Mesendoderm (in vitro differentiated cells): ENCODE measurements around the gene KCNK6. TPM values are rescaled to one million over a fixed set of nuclear protein-coding genes. Genes with fewer than 3 reads are reported as not detected.

ENCODE experiments used
- DNase-seq: peaks from one replicate; pipeline ENCODE4 v3.0.0; 2013
- H2AK5ac ChIP-seq: 2 replicates; pipeline ENCODE4 v1.6.1; 2013; ENCODE audit warnings: low read length, inconsistent platforms
- H2BK120ac ChIP-seq: 2 replicates; pipeline ENCODE4 v1.6.1; 2013; ENCODE audit warnings: low read depth, mild to moderate bottlenecking, low read length, moderate library complexity, mixed read lengths
- H2BK15ac ChIP-seq: replicated peaks from 2 replicates; pipeline ENCODE4 v1.6.1; 2013; ENCODE audit warnings: low read depth, mild to moderate bottlenecking, moderate library complexity
- H2BK5ac ChIP-seq: 2 replicates; pipeline ENCODE4 v1.6.1; 2013; ENCODE audit warnings: low read length, inconsistent platforms
- H3K18ac ChIP-seq: 2 replicates; pipeline ENCODE4 v1.6.1; 2013; ENCODE audit warnings: mild to moderate bottlenecking, low read length, mixed read lengths
- H3K23ac ChIP-seq: one replicate; pipeline ENCODE4 v1.6.1; 2013; ENCODE audit warnings: low read length
- H3K27ac ChIP-seq: 2 replicates; pipeline ENCODE4 v1.5.1; 2013; ENCODE audit warnings: low read depth, mild to moderate bottlenecking, inconsistent platforms, low read length, moderate library complexity
- H3K27me3 ChIP-seq: 2 replicates; pipeline ENCODE4 v1.6.1; 2013; ENCODE audit warnings: low read length, control low read depth, mild to moderate bottlenecking, inconsistent platforms; ENCODE audit not compliant: insufficient read depth, poor library complexity
- H3K36me3 ChIP-seq: 2 replicates; pipeline ENCODE4 v1.6.1; 2013; ENCODE audit warnings: low read length, inconsistent platforms; ENCODE audit not compliant: control insufficient read depth, insufficient read depth
- H3K4ac ChIP-seq: one replicate; pipeline ENCODE4 v1.6.1; 2013; ENCODE audit warnings: low read depth, mild to moderate bottlenecking, low read length, moderate library complexity
- H3K4me1 ChIP-seq: 2 replicates; pipeline ENCODE4 v1.6.1; 2013; ENCODE audit warnings: low read depth, low read length, inconsistent platforms; ENCODE audit not compliant: control insufficient read depth
- H3K4me2 ChIP-seq: 2 replicates; pipeline ENCODE4 v1.6.1; 2013; ENCODE audit warnings: low read length
- H3K4me3 ChIP-seq: 2 replicates; pipeline ENCODE4 v1.5.1; 2013; ENCODE audit warnings: mild to moderate bottlenecking, low read length
- H3K56ac ChIP-seq: one replicate; pipeline ENCODE4 v1.6.1; 2013; ENCODE audit warnings: low read length
- H3K79me1 ChIP-seq: 2 replicates; pipeline ENCODE4 v1.6.1; 2013; ENCODE audit warnings: low read length, inconsistent platforms
- H3K79me2 ChIP-seq: 2 replicates; pipeline ENCODE4 v1.6.1; 2013; ENCODE audit warnings: mild to moderate bottlenecking, low read length; ENCODE audit not compliant: control insufficient read depth, insufficient read depth
- H3K9ac ChIP-seq: 2 replicates; pipeline ENCODE4 v1.6.1; 2013; ENCODE audit warnings: low read length, inconsistent platforms
- H4K5ac ChIP-seq: one replicate; pipeline ENCODE4 v1.6.1; 2013; ENCODE audit warnings: low read length
- H4K8ac ChIP-seq: one replicate; pipeline ENCODE4 v1.6.1; 2013; ENCODE audit warnings: low read depth, mild to moderate bottlenecking, control low read depth, low read length, moderate library complexity
- WGBS: extraction: QIAGEN DNeasy Blood & Tissue Kit; methylation state at CpG from one replicate; pipeline ENCODE4 v1.1.7; 2013; ENCODE audit warnings: low lambda C conversion rate, missing lambda C conversion rate; ENCODE audit not compliant: insufficient coverage; ENCODE audit errors: extremely low coverage; 5-methylcytosine and 5-hydroxymethylcytosine counted together
- polyA plus RNA-seq, 2 experiments: library from polyadenylated mRNA; stranded (reverse); fragments of 200-250 nt; gene quantifications; one replicate each; pipeline ENCODE4 v1.2.3, GENCODE V29; 2013

The KCNK6 gene
- 4.2 TPM for polyA plus RNA-seq (2013, experiment 1 of 2)
- polyA plus RNA-seq (2013, experiment 2 of 2), result 4.0 TPM

- H2AK5ac ChIP-seq, result no peak within 1 kb of the TSS
- no peak within 1 kb of the TSS for H2BK15ac ChIP-seq
- no peaks in the 10 kb centered on the region for H3K36me3 ChIP-seq
- H3K79me1 ChIP-seq, result peaks cover 4% of the 10 kb centered on the region
- no peaks in the 10 kb centered on the region for H3K27me3 ChIP-seq
- no peak within 1 kb of the TSS for H2BK5ac ChIP-seq
- no peak within 1 kb of the TSS for H4K8ac ChIP-seq
- no peak within 1 kb of the TSS for H3K18ac ChIP-seq
- H3K79me2 ChIP-seq, result no peaks in the 10 kb centered on the region
- WGBS, result no CpG with 5 or more reads among the region's 76 CpGs
- H4K5ac ChIP-seq, result no peak within 1 kb of the TSS
- DNase-seq, result peak; percentile 34
- H3K27ac ChIP-seq, result no peak within 1 kb of the TSS
- H3K9ac ChIP-seq, result peak within 1 kb of the TSS; percentile 66
- H3K56ac ChIP-seq, result peak within 1 kb of the TSS; percentile 85
- H2BK120ac ChIP-seq, result no peak within 1 kb of the TSS
- H3K23ac ChIP-seq, result no peak within 1 kb of the TSS
- H3K4me1 ChIP-seq, result no peaks in the 10 kb centered on the region
- no peak within 1 kb of the TSS for H3K4ac ChIP-seq
- H3K4me2 ChIP-seq, result peak within 1 kb of the TSS; percentile 63
- peak within 1 kb of the TSS; percentile 15 for H3K4me3 ChIP-seq
These were observed at the start of gene KCNK6 for GRCh38 chr19:38319421-38320258. KCNK6 (plus strand) TSS chr19:38319845; CDS start chr19:38319951, 106 bp downstream.

GRCh38 chr19:38270587-38271167, 49.0 kb upstream of the KCNK6 start:
- Histone ChIP-seq H3K4ac (no peak overlapping the region), H3K79me1 (peaks cover 6% of the 10 kb centered on the region), H2BK120ac (no peak overlapping the region), H3K56ac (no peak overlapping the region), H2AK5ac (no peak overlapping the region), H3K9ac (peak overlapping the region; percentile 6), H4K5ac (no peak overlapping the region), H3K18ac (no peak overlapping the region), H3K36me3 (no peaks in the 10 kb centered on the region), H3K4me2 (no peak overlapping the region), H3K79me2 (peaks cover 70% of the 10 kb centered on the region), H3K27me3 (no peaks in the 10 kb centered on the region), H4K8ac (no peak overlapping the region), H3K4me3 (no peak overlapping the region), H2BK5ac (no peak overlapping the region), H2BK15ac (no peak overlapping the region), H3K27ac (peak overlapping the region; percentile 84), H3K4me1 (peaks cover 26% of the 10 kb centered on the region), H3K23ac (no peak overlapping the region)
- no CpG with 5 or more reads among the region's 5 CpGs for WGBS
- peak; percentile 64 for DNase-seq

DNA sequence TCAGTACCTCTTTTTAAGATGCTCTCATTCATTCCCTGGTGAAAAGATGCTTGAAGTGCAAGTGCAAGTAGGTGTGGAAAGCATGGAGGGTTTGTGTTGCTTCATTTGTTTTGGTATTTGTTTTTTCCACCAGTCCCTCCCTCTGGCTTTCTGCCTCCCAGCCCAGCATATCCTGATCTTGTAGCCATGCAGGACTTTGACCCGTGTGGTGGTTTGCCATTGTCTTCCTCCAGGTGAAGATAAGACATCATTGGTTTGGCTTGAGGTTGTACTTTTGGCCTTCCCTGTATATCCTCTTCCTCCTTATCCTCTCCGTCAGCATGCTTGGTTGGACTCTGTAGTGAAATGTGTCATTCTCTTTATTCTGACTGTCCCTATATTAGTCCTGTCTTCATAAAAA, 46.1 kb upstream of the KCNK6 start:
- H3K23ac ChIP-seq, result no peak overlapping the region
- WGBS, result no CpG with 5 or more reads among the region's 2 CpGs
- H3K27ac ChIP-seq, result no peak overlapping the region
- H2BK5ac ChIP-seq, result no peak overlapping the region
- no peak overlapping the region for H3K9ac ChIP-seq
- no peak overlapping the region for H3K18ac ChIP-seq
- peaks cover 58% of the 10 kb centered on the region for H3K79me2 ChIP-seq
- H3K4me2 ChIP-seq, result no peak overlapping the region
- no peak overlapping the region for H3K56ac ChIP-seq
- peaks cover 5% of the 10 kb centered on the region for H3K79me1 ChIP-seq
- no peak for DNase-seq
- H2BK15ac ChIP-seq, result no peak overlapping the region
- H3K4ac ChIP-seq, result no peak overlapping the region
- no peaks in the 10 kb centered on the region for H3K27me3 ChIP-seq
- H2BK120ac ChIP-seq, result no peak overlapping the region
- no peak overlapping the region for H2AK5ac ChIP-seq
- no peaks in the 10 kb centered on the region for H3K36me3 ChIP-seq
- peaks cover 7% of the 10 kb centered on the region for H3K4me1 ChIP-seq
- H4K8ac ChIP-seq, result no peak overlapping the region
- H4K5ac ChIP-seq, result no peak overlapping the region
- H3K4me3 ChIP-seq, result no peak overlapping the region

DNA sequence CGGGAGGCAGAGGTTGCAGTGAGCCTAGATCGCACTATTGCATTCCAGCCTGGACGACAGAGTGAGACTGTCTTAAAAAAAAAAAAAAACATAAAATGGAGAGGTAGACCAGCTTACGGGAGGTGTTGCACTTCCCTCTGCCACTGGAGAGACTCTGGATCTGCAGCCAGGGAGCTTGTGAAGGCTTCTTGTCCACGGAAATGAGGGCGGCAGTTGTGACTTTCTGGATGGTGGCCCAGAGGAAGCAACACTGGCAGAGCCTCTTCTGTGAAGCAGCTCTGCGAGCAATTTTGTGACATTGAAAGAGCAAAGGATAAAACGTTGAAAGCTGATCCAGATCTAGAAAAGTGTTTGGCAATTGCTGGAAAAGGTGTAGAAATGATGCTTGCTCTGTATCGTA, 44.9 kb upstream of the KCNK6 start:
- Histone ChIP-seq H3K27ac (no peak overlapping the region), H3K4ac (no peak overlapping the region), H3K36me3 (no peaks in the 10 kb centered on the region), H4K8ac (no peak overlapping the region), H3K79me2 (peaks cover 50% of the 10 kb centered on the region), H4K5ac (no peak overlapping the region), H3K18ac (no peak overlapping the region), H3K4me1 (peaks cover 7% of the 10 kb centered on the region), H3K4me2 (no peak overlapping the region), H3K9ac (no peak overlapping the region), H3K56ac (no peak overlapping the region), H2AK5ac (no peak overlapping the region), H2BK5ac (no peak overlapping the region), H2BK15ac (no peak overlapping the region), H3K27me3 (no peaks in the 10 kb centered on the region), H2BK120ac (no peak overlapping the region), H3K79me1 (peaks cover 4% of the 10 kb centered on the region), H3K4me3 (no peak overlapping the region), H3K23ac (peak overlapping the region; percentile 45)
- WGBS, result no CpG with 5 or more reads among the region's 9 CpGs
- DNase-seq, result no peak

DNA sequence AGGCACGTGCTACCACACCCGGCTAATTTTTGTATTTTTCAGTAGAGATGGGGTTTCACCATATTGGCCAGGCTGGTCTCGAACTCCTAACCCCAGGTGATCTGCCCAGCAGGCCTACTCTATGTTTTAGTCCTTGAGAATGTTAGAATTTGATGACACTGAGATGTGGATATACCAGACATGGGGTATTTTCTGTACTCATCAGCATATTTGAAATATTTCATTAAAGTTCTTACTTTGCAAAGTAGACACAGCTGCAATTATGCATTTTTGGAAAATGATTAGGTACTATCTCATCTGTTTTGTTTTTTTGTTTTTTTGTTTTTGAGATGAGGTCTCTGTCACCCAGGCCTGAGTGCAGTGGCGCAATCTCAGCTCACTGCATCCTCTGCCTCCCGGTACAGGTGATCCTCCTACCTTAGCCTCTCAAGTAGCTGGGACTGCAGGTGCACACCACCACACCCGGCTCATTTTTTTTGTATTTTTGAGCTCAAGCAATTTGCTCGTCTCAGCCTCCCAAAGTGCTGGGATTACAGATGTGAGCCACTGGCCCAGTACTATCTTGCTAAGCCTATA, 42.6 kb upstream of the KCNK6 start:
- H3K36me3 ChIP-seq, result peaks cover 2% of the 10 kb centered on the region
- no peak for DNase-seq
- no peaks in the 10 kb centered on the region for H3K4me1 ChIP-seq
- WGBS, result no CpG with 5 or more reads among the region's 7 CpGs
- no peak overlapping the region for H4K5ac ChIP-seq
- no peak overlapping the region for H3K4me3 ChIP-seq
- no peak overlapping the region for H3K18ac ChIP-seq
- H3K9ac ChIP-seq, result no peak overlapping the region
- no peak overlapping the region for H3K27ac ChIP-seq
- H4K8ac ChIP-seq, result no peak overlapping the region
- H3K56ac ChIP-seq, result no peak overlapping the region
- H3K79me1 ChIP-seq, result peaks cover 14% of the 10 kb centered on the region
- no peak overlapping the region for H2AK5ac ChIP-seq
- H3K27me3 ChIP-seq, result no peaks in the 10 kb centered on the region
- peaks cover 51% of the 10 kb centered on the region for H3K79me2 ChIP-seq
- no peak overlapping the region for H3K4ac ChIP-seq
- H3K4me2 ChIP-seq, result no peak overlapping the region
- H2BK15ac ChIP-seq, result no peak overlapping the region
- no peak overlapping the region for H3K23ac ChIP-seq
- no peak overlapping the region for H2BK120ac ChIP-seq
- no peak overlapping the region for H2BK5ac ChIP-seq
